Loucy (cell line): ENCODE data around the gene VSTM5.

Experiments
- CTCF ChIP-seq: fragments of 200-600 bp; sonication (generic); conservative IDR thresholded peaks from 2 replicates; pipeline ENCODE4 v1.5.1; 2014; ENCODE audit warnings: mild to moderate bottlenecking, antibody characterized with exemption, low read length
- EZH2phosphoT487 ChIP-seq: fragments of 200-600 bp; IDR thresholded peaks from 2 replicates; pipeline ENCODE4 v1.6.1; 2018; ENCODE audit warnings: antibody characterized with exemption, mild to moderate bottlenecking, moderate library complexity, borderline replicate concordance

DNA sequence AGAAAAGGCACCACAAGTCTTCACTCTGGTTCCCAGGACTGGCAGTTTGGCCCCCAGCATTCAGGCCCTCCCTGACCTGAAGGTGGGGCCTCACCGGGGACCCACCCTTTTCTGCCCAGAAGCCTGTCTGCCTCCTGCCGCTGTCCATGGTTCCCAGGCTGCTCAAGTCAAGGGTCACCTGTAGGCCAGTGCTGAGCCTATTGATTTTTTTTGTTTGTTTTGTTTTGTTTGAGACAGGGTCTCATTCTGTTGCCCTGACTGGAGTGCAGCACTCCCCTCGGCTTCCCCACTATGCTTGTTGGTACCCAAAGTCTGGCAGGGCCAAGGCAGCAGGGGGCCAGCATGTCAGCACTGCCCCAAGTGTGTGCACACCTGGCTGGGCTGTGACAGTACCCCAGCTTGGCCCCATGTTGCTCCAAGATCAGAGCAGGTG lies 77.4 kb downstream of the VSTM5 start:
- TF ChIP-seq CTCF (no peak), EZH2phosphoT487 (no peak)
